Measurements from ENCODE around the gene ACVR1. TPM values are rescaled to one million over a fixed set of nuclear protein-coding genes. Genes with fewer than 3 reads are reported as not detected.

Gene ACVR1
- total RNA-seq, 1 experiment from 2014 or later: 27.6 TPM

- H3K9me3 ChIP-seq (ENCODE audit: control insufficient read depth, insufficient read depth, low read depth, low read length): no peaks in the 10 kb centered on the region
- no peaks in the 10 kb centered on the region for H3K36me3 ChIP-seq (ENCODE audit: control insufficient read depth, insufficient read depth, low read length)
- in situ Hi-C loops (cut with HindIII; ENCODE audit: low pct_unique_long_range_greater_than_20kb, low sequenced_read_pairs) (no loop called here), intact Hi-C loops (cut with micrococcal nuclease; ENCODE audit: unreplicated experiment) (no loop called here)
- TF ChIP-seq CTCF (IDR thresholded peaks at IDR 0.05) (no peak), REST (IDR thresholded peaks at IDR 0.05; ENCODE audit: insufficient read depth in 1 of 2, low read depth in 2 of 2, low read length in 1 of 2) (no peak), SIN3A (IDR thresholded peaks at IDR 0.05; ENCODE audit: borderline replicate concordance, insufficient read depth, low read depth, low read length) (no peak), POLR2AphosphoS5 (IDR thresholded peaks at IDR 0.05; ENCODE audit: low read depth, low read length) (no peak), TCF7L2 (IDR thresholded peaks at IDR 0.05; ENCODE audit: low read depth, low read length) (no peak)
- H3K4me1 ChIP-seq (ENCODE audit: control insufficient read depth, insufficient read depth, low read length): no peaks in the 10 kb centered on the region
- POLR2A ChIA-PET: no interaction called here
- no TSS peak for BruUV-seq (replicated peaks)
- CTCF ChIA-PET: no interaction called here
- ATAC-seq (no peak), DNase-seq (ENCODE audit: low read depth, low spot score) (no peak)
- no peak overlapping the region for H3K27ac ChIP-seq (ENCODE audit: low read length)
- H3K4me3 ChIP-seq (ENCODE audit: low read depth in 2 of 2, low read length in 2 of 2): no peak overlapping the region
- H3K27me3 ChIP-seq (ENCODE audit: control insufficient read depth, insufficient read depth, low read length): no peaks in the 10 kb centered on the region
Measured at GRCh38 chr2:157900203-157900602, 24.1 kb upstream of the ACVR1 start.

- H3K4me3 ChIP-seq (ENCODE audit: low read depth in 2 of 2, low read length in 2 of 2): no peak overlapping the region
- no peak for DNase-seq (ENCODE audit: low read depth, low spot score)
- no peaks in the 10 kb centered on the region for H3K36me3 ChIP-seq (ENCODE audit: control insufficient read depth, insufficient read depth, low read length)
- no peaks in the 10 kb centered on the region for H3K9me3 ChIP-seq (ENCODE audit: control insufficient read depth, insufficient read depth, low read depth, low read length)
- ATAC-seq: no peak
- no peak for TF ChIP-seq SIN3A (IDR thresholded peaks at IDR 0.05; ENCODE audit: borderline replicate concordance, insufficient read depth, low read depth, low read length)
- TF ChIP-seq TCF7L2 (IDR thresholded peaks at IDR 0.05; ENCODE audit: low read depth, low read length): no peak
- TF ChIP-seq REST (IDR thresholded peaks at IDR 0.05; ENCODE audit: insufficient read depth in 1 of 2, low read depth in 2 of 2, low read length in 1 of 2): no peak
- no peak for TF ChIP-seq CTCF (IDR thresholded peaks at IDR 0.05)
- no peak for TF ChIP-seq POLR2AphosphoS5 (IDR thresholded peaks at IDR 0.05; ENCODE audit: low read depth, low read length)
- H3K27ac ChIP-seq (ENCODE audit: low read length): no peak overlapping the region
- POLR2A ChIA-PET: no interaction called here
- intact Hi-C loops (cut with micrococcal nuclease; ENCODE audit: unreplicated experiment): no loop called here
- H3K27me3 ChIP-seq (ENCODE audit: control insufficient read depth, insufficient read depth, low read length): no peaks in the 10 kb centered on the region
- no peaks in the 10 kb centered on the region for H3K4me1 ChIP-seq (ENCODE audit: control insufficient read depth, insufficient read depth, low read length)
- no TSS peak for BruUV-seq (replicated peaks)
- in situ Hi-C loops (cut with HindIII; ENCODE audit: low pct_unique_long_range_greater_than_20kb, low sequenced_read_pairs): no loop called here
- CTCF ChIA-PET: no interaction called here
Measured at GRCh38 chr2:157899125-157899839, 23.2 kb upstream of the ACVR1 start.

Measured in Panc1 (cell line).